Esophagus mucosa (tissue), 1 donor: ENCODE data around the gene STK32B. TPM values are rescaled to one million over a fixed set of nuclear protein-coding genes. Genes with fewer than 3 reads are reported as not detected.
"Not testable (repeated sequence)": the region's sequence is repeated elsewhere in the genome, so short reads cannot be mapped to it uniquely, and the experiment has no call there.

ENCODE experiments used
- ATAC-seq: fragments of 200-7000 bp; cut with Tn5 transposase; one replicate; pipeline ENCODE4 v1.9.1; 2020
- total RNA-seq: library from RNA; stranded (reverse); gene quantifications from one replicate; pipeline ENCODE4 v1.2.4, GENCODE V29; 2023
- donor health status: DM: yes; HTN: yes; CAD: no.

STK32B gene
- total RNA-seq: 0.28 TPM

DNA sequence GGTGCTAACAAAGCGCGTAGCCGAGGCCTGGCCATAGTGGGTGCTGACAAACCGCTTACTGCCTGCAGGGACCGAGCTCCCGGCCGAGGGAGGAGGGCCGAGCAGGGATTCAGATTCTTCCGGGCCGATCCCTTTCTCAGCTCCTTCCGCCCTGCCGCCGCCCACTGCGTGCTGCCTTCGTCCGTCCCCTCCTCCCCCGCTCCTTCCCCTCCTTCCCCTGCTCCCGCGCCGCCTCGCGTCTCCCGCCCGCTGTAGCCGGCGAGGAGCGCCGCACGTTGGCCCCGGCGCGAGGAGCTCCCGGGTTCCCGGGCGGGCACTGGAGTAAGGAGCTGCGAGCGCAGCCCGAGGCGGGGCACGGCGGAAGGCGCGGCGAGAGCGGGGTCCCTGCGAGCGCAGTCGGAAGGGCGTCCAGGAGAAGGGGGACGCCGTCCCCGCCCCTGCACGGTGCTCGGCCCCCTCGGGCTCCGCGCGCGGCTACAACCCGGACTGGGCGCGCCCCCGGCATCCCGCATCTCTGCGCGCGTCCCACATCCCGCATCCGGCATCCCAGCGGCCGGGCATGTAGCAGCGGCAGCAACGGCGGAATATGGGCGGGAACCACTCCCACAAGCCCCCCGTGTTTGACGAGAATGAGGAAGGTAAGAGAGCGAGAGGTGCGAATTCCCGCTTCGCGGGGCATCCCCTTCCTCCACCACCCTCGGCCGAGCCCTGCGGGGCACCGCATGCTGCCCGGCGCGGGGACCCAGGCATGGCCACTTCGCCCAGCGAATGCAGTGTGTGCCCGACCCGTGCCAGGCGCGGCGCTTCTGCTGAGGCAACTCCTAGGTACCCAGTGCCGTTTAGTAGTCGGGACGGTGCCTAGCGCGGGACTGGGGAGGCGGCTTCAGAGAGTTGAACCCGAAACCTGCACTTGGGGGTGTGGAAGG lies at the start of gene STK32B:
STK32B (plus strand) TSS at position 203 of the 926 bp plus-strand sequence.
- peak; percentile 67 for ATAC-seq

- ATAC-seq: not testable (repeated sequence)
Observed at GRCh38 chr4:5001641-5002040, 49.6 kb upstream of the STK32B start.

- no peak for ATAC-seq
Observed at GRCh38 chr4:5003372-5003857, 47.9 kb upstream of the STK32B start.

DNA sequence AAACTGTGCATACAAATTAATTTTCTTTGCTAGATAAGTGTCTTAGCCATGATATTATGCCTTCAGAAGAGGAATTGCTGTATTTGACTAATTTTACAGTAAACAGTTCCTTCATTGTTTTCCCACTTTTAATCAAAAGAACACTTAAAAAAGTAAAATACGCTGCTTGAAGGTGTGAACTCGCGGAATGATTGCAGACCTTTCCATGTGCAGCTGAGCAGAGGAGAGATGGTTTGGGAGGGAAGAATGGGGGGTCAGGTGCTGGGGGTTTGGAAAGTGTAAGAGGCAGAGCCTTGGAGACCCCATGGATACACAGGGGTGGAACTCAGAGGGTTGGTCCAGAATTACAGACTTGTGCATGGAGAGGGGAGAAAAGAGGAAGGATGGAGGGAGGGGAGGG lies 47.4 kb upstream of the STK32B start:
- no peak for ATAC-seq

DNA sequence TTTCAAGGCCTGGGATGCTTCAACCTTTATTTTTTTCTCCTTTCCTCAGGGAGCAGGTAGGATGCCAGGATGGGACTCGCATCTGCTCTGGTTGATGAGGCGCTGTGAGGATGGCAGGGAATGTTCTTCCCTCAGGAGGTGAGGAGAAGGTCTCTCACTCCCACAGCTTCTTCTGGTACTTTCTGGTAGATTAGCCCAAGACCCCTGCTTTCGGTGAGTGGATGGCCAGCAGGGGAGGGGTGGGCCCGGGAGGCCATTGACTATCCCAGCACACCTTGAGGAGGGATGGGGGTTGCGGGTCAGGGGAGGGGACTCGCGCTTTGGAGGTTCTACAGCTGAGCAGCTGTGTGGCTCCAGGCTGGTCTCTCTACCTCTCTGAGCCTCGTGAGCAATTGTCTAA lies 46.8 kb upstream of the STK32B start:
- ATAC-seq: no peak

- ATAC-seq: not testable (repeated sequence)
Observed at GRCh38 chr4:5006932-5007331, 44.3 kb upstream of the STK32B start.

DNA sequence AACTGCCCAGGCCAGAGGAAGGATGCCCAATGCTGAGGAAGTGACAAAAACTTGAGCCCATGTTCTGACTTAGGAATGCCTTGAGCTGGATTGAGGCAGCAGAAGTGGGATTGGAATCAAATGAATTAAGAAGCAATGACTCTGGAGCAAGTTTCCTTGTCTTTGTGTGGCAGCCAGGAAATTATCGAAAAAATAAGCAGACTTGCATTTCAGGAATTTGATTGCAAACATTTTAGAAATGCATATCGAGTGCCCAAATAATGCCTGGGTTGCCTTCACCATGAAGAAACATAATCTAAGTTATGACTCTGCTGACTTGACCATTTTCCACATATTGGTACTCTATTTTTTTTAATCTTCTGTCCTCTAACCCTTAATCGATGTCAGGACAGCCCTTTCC lies 41.5 kb upstream of the STK32B start:
- no peak for ATAC-seq

GRCh38 chr4:5010984-5011383 lies 40.3 kb upstream of the STK32B start:
- ATAC-seq: no peak

- ATAC-seq: no peak
Observed at GRCh38 chr4:5012244-5012898, 38.9 kb upstream of the STK32B start.

GRCh38 chr4:5012958-5013357 lies 38.3 kb upstream of the STK32B start:
- no peak for ATAC-seq

- ATAC-seq: no peak
Observed at GRCh38 chr4:5014007-5014682, 37.1 kb upstream of the STK32B start.

- no peak for ATAC-seq
Observed at GRCh38 chr4:5018096-5018495, 33.2 kb upstream of the STK32B start.

GRCh38 chr4:5018603-5019002 lies 32.7 kb upstream of the STK32B start:
- no peak for ATAC-seq

- peak; percentile 22 for ATAC-seq
Observed at GRCh38 chr4:5019274-5019673, 32.0 kb upstream of the STK32B start, which contains the start of gene CYTL1. Gene CYTL1, minus strand, starts transcription at chr4:5019458. Its CDS starts 13 bp downstream, at chr4:5019445.

GRCh38 chr4:5019796-5020195 lies 31.5 kb upstream of the STK32B start:
- ATAC-seq: peak; percentile 26

DNA sequence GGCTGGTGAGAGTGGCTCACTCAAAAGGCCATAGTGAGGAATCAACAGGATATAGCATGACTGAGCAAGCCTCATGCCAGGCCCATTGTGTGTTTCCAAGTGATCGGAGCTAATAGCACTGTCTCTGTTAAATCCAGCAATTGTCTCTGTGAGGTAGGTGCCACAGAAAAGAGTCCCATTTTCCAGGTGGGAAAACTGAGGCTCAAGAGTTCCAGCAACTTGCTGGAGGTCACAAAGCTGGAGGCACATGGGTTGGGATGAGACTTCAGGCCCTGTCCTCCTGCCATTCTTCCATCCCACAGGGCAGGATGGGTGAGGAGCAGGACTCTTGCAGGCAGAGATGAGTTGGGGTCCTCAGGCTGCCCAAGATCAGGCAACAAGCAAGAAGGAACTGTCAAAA lies 30.9 kb upstream of the STK32B start:
- ATAC-seq: no peak

DNA sequence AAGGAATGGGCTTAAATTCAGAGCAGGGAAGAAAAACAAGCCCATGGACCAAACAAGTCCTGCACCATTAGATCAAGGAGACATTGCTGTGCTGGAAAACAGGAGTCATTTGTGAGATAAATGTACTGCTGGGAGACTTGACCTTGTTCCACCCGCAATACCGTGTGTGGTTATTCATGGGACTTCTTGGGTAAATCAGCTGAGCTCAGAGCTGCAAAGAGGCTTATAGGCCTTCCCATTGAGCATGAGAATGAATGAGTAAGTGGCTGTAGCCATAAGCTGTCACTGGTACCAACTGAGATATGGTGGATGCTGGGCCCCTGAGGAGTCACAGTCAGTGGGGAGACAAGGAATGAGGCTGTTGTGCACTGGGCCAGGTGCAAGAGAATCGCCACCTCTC lies 29.7 kb upstream of the STK32B start:
- ATAC-seq: no peak

DNA sequence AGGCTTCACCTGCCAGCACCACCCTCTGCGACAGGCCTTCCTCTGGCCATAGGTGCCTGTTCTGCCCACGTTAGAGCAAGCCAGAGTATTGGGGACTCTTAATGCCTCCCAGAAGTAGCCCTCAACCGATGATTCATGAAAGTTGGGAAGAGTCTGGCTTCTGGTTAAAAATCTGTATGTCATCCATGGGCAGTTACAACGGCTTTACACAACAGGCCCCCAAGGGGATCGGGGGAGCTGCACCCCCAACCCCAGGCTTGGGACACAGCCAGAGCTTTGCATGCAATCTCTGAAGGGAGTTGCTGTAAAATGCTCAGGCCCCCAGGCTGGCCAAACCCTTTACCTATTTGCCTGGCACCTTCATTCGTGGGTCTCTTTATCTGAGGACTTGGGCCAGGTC lies 26.6 kb upstream of the STK32B start:
- no peak for ATAC-seq

DNA sequence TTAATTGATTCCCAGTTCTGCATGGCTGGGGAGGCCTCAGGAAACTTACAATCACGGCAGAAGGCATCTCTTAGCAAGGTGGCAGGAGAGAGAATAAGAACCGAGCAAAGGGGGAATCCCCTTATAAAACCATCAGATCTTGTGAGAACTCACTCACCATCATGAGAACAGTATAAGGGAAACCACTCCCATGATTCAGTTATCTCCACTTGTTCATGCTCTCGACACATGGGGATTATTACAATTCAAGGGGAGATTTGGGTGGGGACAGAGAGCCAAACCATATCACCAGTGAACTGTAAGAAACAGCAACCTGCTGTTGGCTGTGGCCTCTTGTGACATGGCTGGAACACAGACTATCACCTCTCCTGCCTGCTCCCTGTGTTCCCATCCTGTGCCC lies 24.9 kb upstream of the STK32B start:
- no peak for ATAC-seq

DNA sequence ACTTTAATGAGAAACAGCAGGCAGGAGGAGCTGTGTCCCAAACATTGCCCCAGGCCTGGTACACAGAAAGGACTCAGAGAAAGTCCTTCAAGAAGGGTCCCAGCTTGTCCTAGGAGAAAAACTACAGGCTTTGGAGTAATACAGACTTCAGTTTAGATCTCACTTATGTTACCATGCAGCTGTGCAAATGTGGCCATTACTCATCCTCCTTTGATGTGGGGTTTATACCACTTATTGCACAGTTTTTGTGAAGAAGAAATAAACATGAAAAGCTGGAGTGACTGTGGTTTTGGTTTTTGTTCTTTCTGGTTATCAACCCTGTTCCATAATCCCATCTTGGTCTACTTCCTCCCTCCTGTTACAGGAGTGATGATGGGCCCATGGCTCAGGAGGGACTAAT lies 23.9 kb upstream of the STK32B start:
- no peak for ATAC-seq

DNA sequence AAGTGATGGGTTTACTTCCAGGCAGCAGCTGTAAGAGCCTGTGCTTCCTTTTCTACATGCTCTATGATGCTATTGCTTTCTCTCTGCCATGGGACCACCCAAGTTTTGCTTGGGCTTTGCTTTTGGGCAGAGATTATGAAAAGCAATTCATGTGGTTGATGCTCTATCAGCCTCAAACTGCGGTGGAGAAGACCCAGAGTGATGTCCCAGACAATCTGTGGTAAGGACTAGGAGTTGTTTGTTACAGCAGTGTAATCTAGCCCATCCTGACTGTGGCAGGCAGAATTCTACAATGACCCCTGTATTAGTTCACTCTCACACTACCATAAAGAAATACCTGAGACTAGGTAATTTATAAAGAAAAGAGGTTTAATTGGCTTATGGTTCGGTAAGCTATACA lies 22.8 kb upstream of the STK32B start:
- ATAC-seq: no peak

- ATAC-seq: no peak
Observed at GRCh38 chr4:5029447-5029846, 21.8 kb upstream of the STK32B start.

- ATAC-seq: no peak
Observed at GRCh38 chr4:5030221-5030620, 21.1 kb upstream of the STK32B start.
